Non-pigmented ciliary epithelial cell (primary cell): ENCODE data around the gene ALLC.

ENCODE experiments used
- DNase-seq: peaks from one replicate; pipeline ENCODE4 v3.0.0-alpha.2; 2010; ENCODE audit warnings: low read depth

ALLC gene

DNA sequence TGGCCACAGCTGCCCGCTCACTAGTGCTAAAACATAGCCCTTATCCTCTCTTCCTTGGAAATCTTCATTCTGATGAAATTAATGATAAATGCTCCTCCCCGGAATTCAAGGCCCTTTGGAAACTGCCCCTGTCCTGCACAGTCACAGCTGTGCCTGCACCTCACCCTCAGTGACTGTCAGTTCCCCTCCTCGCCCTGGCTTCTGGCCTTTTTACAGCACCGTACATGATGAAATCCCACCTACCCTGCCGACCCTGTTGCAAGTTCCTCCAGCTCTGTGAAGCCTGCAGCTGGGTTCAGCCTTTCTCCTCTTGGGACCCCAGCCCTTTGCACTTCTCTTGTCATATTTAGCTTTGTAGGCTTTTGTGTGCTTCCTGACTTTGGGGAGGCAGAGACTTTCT lies 93.8 kb downstream of the ALLC start:
- DNase-seq = no peak
